ENCODE data around the gene ZCCHC7.

ZCCHC7 gene

DNA sequence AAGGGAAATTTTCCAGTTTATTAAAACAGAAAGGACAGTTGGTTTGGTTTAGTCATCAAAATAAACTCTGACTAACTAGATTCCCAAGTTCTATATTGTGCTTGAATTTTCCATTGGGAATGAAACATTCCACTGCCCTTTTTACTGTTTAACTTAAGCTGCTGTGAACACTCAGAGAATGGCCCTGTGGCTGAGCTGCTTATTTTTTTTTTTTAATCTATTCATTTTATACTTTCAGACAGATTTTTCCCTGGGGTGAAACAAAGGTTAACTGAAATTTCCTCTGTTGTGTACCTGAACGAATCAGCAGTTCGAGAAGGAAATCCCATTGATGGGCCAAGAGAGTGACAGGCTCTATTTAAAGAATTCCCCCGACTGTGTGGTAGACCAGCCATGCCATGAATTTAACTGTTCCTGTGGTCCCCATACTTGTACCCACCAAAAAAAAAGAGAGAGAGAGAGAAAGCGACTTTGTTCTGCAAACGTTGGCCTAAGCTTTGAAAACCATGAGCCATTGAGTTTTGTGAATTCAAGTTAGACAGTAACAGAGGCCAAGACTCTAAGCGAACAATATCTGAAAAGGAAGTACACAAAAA is 163.5 kb downstream of the ZCCHC7 start:
- TF ChIP-seq, protein P1, sequence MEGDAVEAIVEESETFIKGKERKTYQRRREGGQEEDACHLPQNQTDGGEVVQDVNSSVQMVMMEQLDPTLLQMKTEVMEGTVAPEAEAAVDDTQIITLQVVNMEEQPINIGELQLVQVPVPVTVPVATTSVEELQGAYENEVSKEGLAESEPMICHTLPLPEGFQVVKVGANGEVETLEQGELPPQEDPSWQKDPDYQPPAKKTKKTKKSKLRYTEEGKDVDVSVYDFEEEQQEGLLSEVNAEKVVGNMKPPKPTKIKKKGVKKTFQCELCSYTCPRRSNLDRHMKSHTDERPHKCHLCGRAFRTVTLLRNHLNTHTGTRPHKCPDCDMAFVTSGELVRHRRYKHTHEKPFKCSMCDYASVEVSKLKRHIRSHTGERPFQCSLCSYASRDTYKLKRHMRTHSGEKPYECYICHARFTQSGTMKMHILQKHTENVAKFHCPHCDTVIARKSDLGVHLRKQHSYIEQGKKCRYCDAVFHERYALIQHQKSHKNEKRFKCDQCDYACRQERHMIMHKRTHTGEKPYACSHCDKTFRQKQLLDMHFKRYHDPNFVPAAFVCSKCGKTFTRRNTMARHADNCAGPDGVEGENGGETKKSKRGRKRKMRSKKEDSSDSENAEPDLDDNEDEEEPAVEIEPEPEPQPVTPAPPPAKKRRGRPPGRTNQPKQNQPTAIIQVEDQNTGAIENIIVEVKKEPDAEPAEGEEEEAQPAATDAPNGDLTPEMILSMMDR (IDR thresholded peaks at IDR 0.05; ENCODE audit: low read depth, low read length, missing control alignments) = no peak
- peak overlapping the region; percentile 6; the same call in 1 of the 2 replicates for H3K4me3 ChIP-seq (ENCODE audit: low read depth, low read length)
- no peak for DNase-seq (ENCODE audit: low read depth)

DNA sequence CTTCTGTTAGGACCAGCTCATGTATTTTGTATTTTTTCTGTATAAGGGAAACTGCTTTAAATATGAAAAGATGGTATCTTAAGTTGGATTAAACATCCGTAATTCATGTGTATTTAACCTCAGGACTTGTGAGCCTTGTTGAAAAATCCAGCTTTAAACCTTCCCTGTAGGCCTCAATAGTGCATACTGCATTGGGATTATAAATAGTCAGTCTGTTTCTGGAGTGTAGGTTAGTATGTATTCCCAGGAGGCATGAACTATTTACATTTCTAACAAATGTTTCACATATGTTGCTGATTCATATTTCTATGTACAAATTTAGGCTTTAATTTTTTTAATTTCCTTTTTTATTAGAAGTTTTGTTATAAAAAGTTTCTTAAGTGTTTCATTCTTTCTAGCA is 164.3 kb downstream of the ZCCHC7 start:
- no peak for DNase-seq (ENCODE audit: low read depth)
- H3K4me3 ChIP-seq (ENCODE audit: low read depth, low read length) = no peak overlapping the region; the same call in 1 of the 2 replicates
- TF ChIP-seq, protein P1 (IDR thresholded peaks at IDR 0.05; ENCODE audit: low read depth, low read length, missing control alignments) = no peak

DNA sequence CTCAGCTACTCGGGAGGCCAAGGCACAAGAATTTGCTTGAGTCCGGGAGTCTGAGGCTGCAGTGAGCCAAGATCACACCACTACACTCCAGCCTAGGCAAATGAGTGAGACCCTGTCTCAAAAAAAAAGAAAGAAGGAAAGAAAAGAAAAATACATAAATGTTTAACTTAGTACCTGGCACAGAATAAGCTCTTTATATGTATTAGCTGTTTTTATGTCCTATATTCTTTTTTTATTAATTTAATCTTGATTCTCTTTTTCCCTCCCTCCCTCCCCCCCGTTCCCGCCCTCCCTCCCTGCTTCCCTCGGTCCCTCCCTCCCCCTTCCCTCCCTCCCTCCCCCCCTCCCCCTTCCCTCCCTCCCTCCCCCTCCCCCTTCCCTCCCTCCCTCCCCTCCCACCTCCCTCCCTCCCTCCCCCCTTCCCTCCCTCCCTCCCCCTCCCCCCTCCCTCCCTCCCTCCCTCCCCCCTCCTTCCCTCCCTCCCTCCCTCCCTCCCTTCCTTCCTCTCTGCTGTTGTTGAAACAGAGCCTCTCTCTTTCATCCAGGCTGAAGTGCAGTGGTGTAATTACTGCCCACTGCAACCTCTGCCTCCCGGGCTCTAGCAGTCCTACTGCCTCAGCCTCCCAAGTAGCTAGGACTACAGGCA is 166.3 kb downstream of the ZCCHC7 start:
- no peak overlapping the region for H3K4me3 ChIP-seq (ENCODE audit: low read depth, low read length)
- DNase-seq (ENCODE audit: low read depth) = no peak
- TF ChIP-seq, protein P1 (IDR thresholded peaks at IDR 0.05; ENCODE audit: low read depth, low read length, missing control alignments) = no peak

GRCh38 chr9:37287317-37287716 is 166.9 kb downstream of the ZCCHC7 start:
- DNase-seq (ENCODE audit: low read depth) = no peak
- TF ChIP-seq, protein P1 (IDR thresholded peaks at IDR 0.05; ENCODE audit: low read depth, low read length, missing control alignments) = no peak
- H3K4me3 ChIP-seq (ENCODE audit: low read depth, low read length) = no peak overlapping the region

GRCh38 chr9:37289631-37290030 is 169.3 kb downstream of the ZCCHC7 start:
- no peak overlapping the region; the same call in 1 of the 2 replicates for H3K4me3 ChIP-seq (ENCODE audit: low read depth, low read length)
- DNase-seq (ENCODE audit: low read depth) = no peak
- TF ChIP-seq, protein P1 (IDR thresholded peaks at IDR 0.05; ENCODE audit: low read depth, low read length, missing control alignments) = no peak

- peak overlapping the region; percentile 27 for H3K4me3 ChIP-seq (ENCODE audit: low read depth, low read length)
- TF ChIP-seq, protein P1 (IDR thresholded peaks at IDR 0.05; ENCODE audit: low read depth, low read length, missing control alignments) = no peak
- DNase-seq (ENCODE audit: low read depth) = no peak
Observed at GRCh38 chr9:37290366-37290939, 170.1 kb downstream of the ZCCHC7 start.

All from GM12864 (cell line).